GM23338 (cell line): ENCODE measurements around the gene SPACA7. TPM values are rescaled to one million over a fixed set of nuclear protein-coding genes. Genes with fewer than 3 reads are reported as not detected.

Source experiments
- ATAC-seq: fragments of 200-7000 bp; cut with Tn5 transposase; 3 replicates; pipeline ENCODE4 v1.9.1; 2020
- DNase-seq: peaks from one replicate; pipeline ENCODE4 v3.0.0-alpha.2; 2015; ENCODE audit warnings: low spot score
- H2AFZ ChIP-seq: fragments of 200-600 bp; sonication (generic); 2 replicates; pipeline ENCODE4 v1.8.0; 2016; ENCODE audit warnings: antibody characterized with exemption, mild to moderate bottlenecking, moderate library complexity
- H3F3A ChIP-seq: fragments of 200-600 bp; sonication (generic); replicated peaks from 2 replicates; pipeline ENCODE4 v1.8.0; 2017; ENCODE audit warnings: antibody characterized with exemption, mixed run types, low read depth
- H3K27ac ChIP-seq: fragments of 200-600 bp; sonication (generic); 2 replicates; pipeline ENCODE4 v1.6.1; 2016; ENCODE audit warnings: low read depth
- H3K27me3 ChIP-seq: fragments of 200-600 bp; sonication (generic); 2 replicates; pipeline ENCODE4 v1.8.0; 2016; ENCODE audit warnings: mild to moderate bottlenecking, mixed run types, moderate library complexity; ENCODE audit not compliant: insufficient read depth
- H3K36me3 ChIP-seq: fragments of 200-600 bp; sonication (generic); 2 replicates; pipeline ENCODE4 v1.8.0; 2016; ENCODE audit warnings: mild to moderate bottlenecking; ENCODE audit not compliant: insufficient read depth
- H3K4me1 ChIP-seq: fragments of 200-600 bp; sonication (generic); 2 replicates; pipeline ENCODE4 v1.8.0; 2016; ENCODE audit warnings: mild to moderate bottlenecking, moderate library complexity; ENCODE audit not compliant: insufficient read depth
- H3K4me2 ChIP-seq: fragments of 200-600 bp; sonication (generic); 2 replicates; pipeline ENCODE4 v1.7.1; 2017; ENCODE audit warnings: mixed run types
- H3K4me3 ChIP-seq: fragments of 200-600 bp; sonication (generic); 2 replicates; pipeline ENCODE4 v1.6.1; 2016; ENCODE audit warnings: mixed run types
- H3K79me2 ChIP-seq: fragments of 200-600 bp; sonication (generic); replicated peaks from 2 replicates; pipeline ENCODE4 v1.8.0; 2017; ENCODE audit warnings: mild to moderate bottlenecking; ENCODE audit not compliant: insufficient read depth
- H3K9me2 ChIP-seq: fragments of 200-600 bp; sonication (generic); 2 replicates; pipeline ENCODE4 v1.8.0; 2017; ENCODE audit not compliant: insufficient read depth
- H4K20me1 ChIP-seq: fragments of 200-600 bp; sonication (generic); replicated peaks from 2 replicates; pipeline ENCODE4 v1.8.0; 2017; ENCODE audit warnings: mild to moderate bottlenecking; ENCODE audit not compliant: insufficient read depth
- H3K27ac Mint-ChIP-seq: 2 replicates; pipeline ENCODE4 v1.8.0; 2020; ENCODE audit warnings: inconsistent platforms, mild to moderate bottlenecking, moderate library complexity, mixed read lengths
- H3K27me3 Mint-ChIP-seq: 3 replicates; pipeline ENCODE4 v1.8.0; 2022; ENCODE audit warnings: low read depth, mild to moderate bottlenecking, moderate library complexity, mixed read lengths, inconsistent platforms; ENCODE audit not compliant: insufficient read depth, poor library complexity
- H3K36me3 Mint-ChIP-seq: 3 replicates; pipeline ENCODE4 v1.8.0; 2021; ENCODE audit warnings: low read depth, mild to moderate bottlenecking, inconsistent platforms, moderate library complexity, mixed read lengths
- H3K4me1 Mint-ChIP-seq: 3 replicates; pipeline ENCODE4 v1.8.0; 2020; ENCODE audit warnings: mild to moderate bottlenecking, inconsistent platforms, mixed read lengths
- H3K4me3 Mint-ChIP-seq: 3 replicates; pipeline ENCODE4 v1.8.0; 2021; ENCODE audit warnings: moderate library complexity, mild to moderate bottlenecking, inconsistent platforms, mixed read lengths
- H3K9me3 Mint-ChIP-seq: 3 replicates; pipeline ENCODE4 v1.8.0; 2020; ENCODE audit warnings: moderate library complexity, mild to moderate bottlenecking, inconsistent platforms, mixed read lengths
- CREB1 ChIP-seq: fragments of 250-450 bp; sonication (Bioruptor Pico); IDR thresholded peaks from 2 replicates; pipeline ENCODE4 v1.5.0; 2020; ENCODE audit warnings: low read depth, mild to moderate bottlenecking, moderate library complexity
- EZH2 ChIP-seq: fragments of 200-600 bp; sonication (generic); IDR thresholded peaks from one replicate; pipeline ENCODE4 v1.8.0; 2017; ENCODE audit warnings: antibody characterized with exemption, mild to moderate bottlenecking, low read depth; ENCODE audit not compliant: unreplicated experiment
- EZH2phosphoT487 ChIP-seq: fragments of 200-600 bp; sonication (generic); IDR thresholded peaks from one replicate; pipeline ENCODE4 v1.8.1; 2018; ENCODE audit warnings: antibody characterized with exemption; ENCODE audit not compliant: unreplicated experiment
- JUNB ChIP-seq: IDR thresholded peaks from one replicate; pipeline ENCODE4 v1.6.1; 2016; ENCODE audit warnings: antibody characterized with exemption; ENCODE audit not compliant: unreplicated experiment
- NANOG ChIP-seq: IDR thresholded peaks from 2 replicates; pipeline ENCODE4 v1.6.1; 2016; ENCODE audit warnings: antibody characterized with exemption, borderline replicate concordance
- POLR2AphosphoS5 ChIP-seq: IDR thresholded peaks from 2 replicates; pipeline ENCODE4 v1.6.1; 2016; ENCODE audit warnings: antibody characterized with exemption, low read depth
- STAT1 ChIP-seq: IDR thresholded peaks from one replicate; pipeline ENCODE4 v1.6.1; 2016; ENCODE audit warnings: antibody characterized with exemption; ENCODE audit not compliant: unreplicated experiment
- ZNF114 ChIP-seq: fragments of 250-450 bp; sonication (Bioruptor Pico); IDR thresholded peaks from 2 replicates; pipeline ENCODE4 v1.5.0; 2020; ENCODE audit warnings: mild to moderate bottlenecking, moderate library complexity
- ZNF331 ChIP-seq: fragments of 250-450 bp; sonication (Bioruptor Pico); IDR thresholded peaks from 2 replicates; pipeline ENCODE4 v1.5.0; 2020; ENCODE audit warnings: low read depth, mild to moderate bottlenecking, moderate library complexity
- polyA plus RNA-seq: library from polyadenylated mRNA; unstranded; fragments of >200 nt; fragmentation: Nextera tagmentation; extraction: Ambion mirVana; gene quantifications from 2 replicates; pipeline ENCODE4 v1.2.1, GENCODE V29; 2016
- total RNA-seq: library from RNA; depleted of rRNA; stranded (reverse); fragments of >200 nt; shearing (Covaris generic); gene quantifications from 2 replicates; pipeline ENCODE4 v1.2.3, GENCODE V29; 2014
- TF ChIP-seq, protein P1 (sequence below), 2 experiments: fragments of 200-600 bp in 1 of 2; sonication (generic) in 1 of 2; conservative IDR thresholded peaks; 2 replicates each; pipeline versions ENCODE4 v1.5.1 to v1.6.1; 2016 to 2017; ENCODE audit warnings: antibody characterized with exemption in 2 of 2, low read depth in 2 of 2, mild to moderate bottlenecking in 2 of 2, moderate library complexity in 1 of 2
- TF ChIP-seq, protein P2 (sequence below): IDR thresholded peaks from one replicate; pipeline ENCODE4 v1.6.1; 2018; ENCODE audit warnings: antibody characterized with exemption; ENCODE audit not compliant: unreplicated experiment

The SPACA7 gene
- total and polyA plus RNA-seq, 2 experiments from 2014 or later = not detected

DNA sequence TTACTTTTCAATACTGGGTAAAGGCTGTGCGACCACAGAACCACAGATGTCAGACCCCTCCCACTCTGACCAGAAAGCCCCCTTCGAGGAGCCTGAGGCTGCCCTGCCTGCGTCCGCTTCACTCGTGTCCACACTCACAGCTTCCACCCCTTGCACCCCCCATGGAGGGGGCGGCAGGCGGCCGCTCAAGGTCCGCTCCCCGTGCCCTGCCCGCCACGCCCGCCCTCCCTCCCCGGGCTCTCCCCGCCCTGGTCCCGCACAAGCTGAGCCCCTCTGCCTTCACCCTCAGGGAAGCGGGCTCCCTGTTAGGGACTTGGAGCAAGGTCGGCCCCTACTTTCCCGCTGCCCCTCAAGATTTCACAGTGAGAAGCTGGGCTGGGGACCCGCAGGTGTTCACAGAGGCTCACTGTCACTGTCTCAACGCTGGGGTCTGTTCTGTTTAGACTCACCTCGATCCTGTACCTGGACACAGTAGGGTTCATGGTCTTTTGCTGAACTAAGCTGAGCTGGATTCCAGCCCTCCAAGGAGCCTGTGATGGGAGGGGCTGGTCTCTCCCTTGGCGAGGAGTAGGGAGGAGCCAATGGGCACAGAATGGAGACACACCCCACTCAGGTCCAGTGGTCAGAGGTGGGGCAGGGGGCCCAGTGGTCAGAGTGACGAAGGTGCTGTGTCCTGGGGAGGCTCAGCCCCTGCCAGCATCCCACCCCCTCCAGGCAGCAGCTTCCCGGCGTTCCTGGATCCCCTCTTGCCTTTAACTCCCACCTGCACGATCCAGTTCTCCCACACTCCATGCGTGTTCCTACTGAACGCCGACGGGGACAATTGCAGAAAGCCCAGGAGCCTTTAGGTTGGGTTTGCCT, 69.5 kb downstream of the SPACA7 start (continued):
- TF ChIP-seq STAT1 = no peak
- no peak for TF ChIP-seq ZNF114 (CRISPR knock-in tag)
- no peak for TF ChIP-seq CREB1 (CRISPR knock-in tag)
- TF ChIP-seq, protein P1, sequence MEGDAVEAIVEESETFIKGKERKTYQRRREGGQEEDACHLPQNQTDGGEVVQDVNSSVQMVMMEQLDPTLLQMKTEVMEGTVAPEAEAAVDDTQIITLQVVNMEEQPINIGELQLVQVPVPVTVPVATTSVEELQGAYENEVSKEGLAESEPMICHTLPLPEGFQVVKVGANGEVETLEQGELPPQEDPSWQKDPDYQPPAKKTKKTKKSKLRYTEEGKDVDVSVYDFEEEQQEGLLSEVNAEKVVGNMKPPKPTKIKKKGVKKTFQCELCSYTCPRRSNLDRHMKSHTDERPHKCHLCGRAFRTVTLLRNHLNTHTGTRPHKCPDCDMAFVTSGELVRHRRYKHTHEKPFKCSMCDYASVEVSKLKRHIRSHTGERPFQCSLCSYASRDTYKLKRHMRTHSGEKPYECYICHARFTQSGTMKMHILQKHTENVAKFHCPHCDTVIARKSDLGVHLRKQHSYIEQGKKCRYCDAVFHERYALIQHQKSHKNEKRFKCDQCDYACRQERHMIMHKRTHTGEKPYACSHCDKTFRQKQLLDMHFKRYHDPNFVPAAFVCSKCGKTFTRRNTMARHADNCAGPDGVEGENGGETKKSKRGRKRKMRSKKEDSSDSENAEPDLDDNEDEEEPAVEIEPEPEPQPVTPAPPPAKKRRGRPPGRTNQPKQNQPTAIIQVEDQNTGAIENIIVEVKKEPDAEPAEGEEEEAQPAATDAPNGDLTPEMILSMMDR (conservative IDR thresholded peaks at IDR 0.05; ENCODE audit: low read depth in 2 of 2) = no peak
- TF ChIP-seq JUNB = no peak
- no peak for TF ChIP-seq EZH2

DNA sequence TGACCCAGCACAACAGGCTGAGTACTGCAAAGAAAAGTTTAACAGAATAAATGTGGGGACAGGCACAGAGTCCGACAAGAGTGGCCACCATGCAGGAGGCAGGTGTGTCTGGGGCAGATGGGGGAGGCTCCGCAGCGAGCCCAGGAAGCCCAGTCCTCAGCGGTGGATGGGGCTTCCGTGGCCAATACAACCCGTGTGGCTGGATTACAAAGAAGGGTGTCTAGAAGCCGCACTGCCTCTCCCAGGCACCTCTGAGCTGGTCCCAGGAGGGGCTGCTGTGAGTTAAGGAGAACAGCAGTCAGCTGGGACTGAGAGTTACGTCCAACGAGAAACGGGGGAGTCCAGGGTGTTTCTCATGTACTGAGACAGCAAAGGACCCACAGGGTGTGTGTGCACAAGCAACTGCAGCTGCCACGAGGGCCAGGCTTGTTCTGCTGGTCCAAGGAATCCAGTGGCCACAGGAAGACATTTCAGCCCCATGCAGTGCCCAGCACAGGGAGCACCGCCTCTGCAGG, 70.2 kb downstream of the SPACA7 start:
- peaks cover 8% of the 10 kb centered on the region; the same call in 2 of the 3 replicates for H3K4me1 Mint-ChIP-seq
- H3K9me2 ChIP-seq = no peaks in the 10 kb centered on the region
- H4K20me1 ChIP-seq = no peaks in the 10 kb centered on the region
- no peaks in the 10 kb centered on the region for H3K9me3 Mint-ChIP-seq
- H3K36me3 Mint-ChIP-seq = no peaks in the 10 kb centered on the region
- H3K79me2 ChIP-seq = no peaks in the 10 kb centered on the region
- ATAC-seq (no peak), DNase-seq (no peak)
- no peak overlapping the region for H3K27ac ChIP-seq
- H3K4me1 ChIP-seq = no peaks in the 10 kb centered on the region
- no peaks in the 10 kb centered on the region for H3K36me3 ChIP-seq
- H3K27ac Mint-ChIP-seq = no peak overlapping the region
- H3F3A ChIP-seq = no peaks in the 10 kb centered on the region
- H3K4me3 Mint-ChIP-seq = no peak overlapping the region
- no peak overlapping the region for H2AFZ ChIP-seq
- no peaks in the 10 kb centered on the region for H3K27me3 ChIP-seq
- H3K4me3 ChIP-seq = no peak overlapping the region
- H3K4me2 ChIP-seq = no peak overlapping the region
- H3K27me3 Mint-ChIP-seq = peaks cover 13% of the 10 kb centered on the region
- TF ChIP-seq, protein P2, sequence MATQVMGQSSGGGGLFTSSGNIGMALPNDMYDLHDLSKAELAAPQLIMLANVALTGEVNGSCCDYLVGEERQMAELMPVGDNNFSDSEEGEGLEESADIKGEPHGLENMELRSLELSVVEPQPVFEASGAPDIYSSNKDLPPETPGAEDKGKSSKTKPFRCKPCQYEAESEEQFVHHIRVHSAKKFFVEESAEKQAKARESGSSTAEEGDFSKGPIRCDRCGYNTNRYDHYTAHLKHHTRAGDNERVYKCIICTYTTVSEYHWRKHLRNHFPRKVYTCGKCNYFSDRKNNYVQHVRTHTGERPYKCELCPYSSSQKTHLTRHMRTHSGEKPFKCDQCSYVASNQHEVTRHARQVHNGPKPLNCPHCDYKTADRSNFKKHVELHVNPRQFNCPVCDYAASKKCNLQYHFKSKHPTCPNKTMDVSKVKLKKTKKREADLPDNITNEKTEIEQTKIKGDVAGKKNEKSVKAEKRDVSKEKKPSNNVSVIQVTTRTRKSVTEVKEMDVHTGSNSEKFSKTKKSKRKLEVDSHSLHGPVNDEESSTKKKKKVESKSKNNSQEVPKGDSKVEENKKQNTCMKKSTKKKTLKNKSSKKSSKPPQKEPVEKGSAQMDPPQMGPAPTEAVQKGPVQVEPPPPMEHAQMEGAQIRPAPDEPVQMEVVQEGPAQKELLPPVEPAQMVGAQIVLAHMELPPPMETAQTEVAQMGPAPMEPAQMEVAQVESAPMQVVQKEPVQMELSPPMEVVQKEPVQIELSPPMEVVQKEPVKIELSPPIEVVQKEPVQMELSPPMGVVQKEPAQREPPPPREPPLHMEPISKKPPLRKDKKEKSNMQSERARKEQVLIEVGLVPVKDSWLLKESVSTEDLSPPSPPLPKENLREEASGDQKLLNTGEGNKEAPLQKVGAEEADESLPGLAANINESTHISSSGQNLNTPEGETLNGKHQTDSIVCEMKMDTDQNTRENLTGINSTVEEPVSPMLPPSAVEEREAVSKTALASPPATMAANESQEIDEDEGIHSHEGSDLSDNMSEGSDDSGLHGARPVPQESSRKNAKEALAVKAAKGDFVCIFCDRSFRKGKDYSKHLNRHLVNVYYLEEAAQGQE = no peak
- no peak for TF ChIP-seq STAT1
- no peak for TF ChIP-seq JUNB
- no peak for TF ChIP-seq EZH2phosphoT487
- no peak for TF ChIP-seq CREB1 (CRISPR knock-in tag)
- TF ChIP-seq POLR2AphosphoS5 = no peak
- TF ChIP-seq, protein P1 (conservative IDR thresholded peaks at IDR 0.05; ENCODE audit: low read depth in 2 of 2) = no peak
- TF ChIP-seq ZNF114 (CRISPR knock-in tag) = no peak
- TF ChIP-seq ZNF331 (CRISPR knock-in tag) = no peak
- TF ChIP-seq NANOG = no peak
